GM21737 (cell line): ENCODE measurements around the gene B4GALT3.

Source experiments
- ATAC-seq: cut with Tn5 transposase; IDR thresholded peaks from one replicate; pipeline ENCODE4 v1.9.1; 2021; ENCODE audit warnings: mild to moderate bottlenecking, moderate library complexity; ENCODE audit not compliant: unreplicated experiment

B4GALT3 gene

GRCh38 chr1:161206411-161207140 lies 29.3 kb upstream of the B4GALT3 start:
- ATAC-seq, result no peak

DNA sequence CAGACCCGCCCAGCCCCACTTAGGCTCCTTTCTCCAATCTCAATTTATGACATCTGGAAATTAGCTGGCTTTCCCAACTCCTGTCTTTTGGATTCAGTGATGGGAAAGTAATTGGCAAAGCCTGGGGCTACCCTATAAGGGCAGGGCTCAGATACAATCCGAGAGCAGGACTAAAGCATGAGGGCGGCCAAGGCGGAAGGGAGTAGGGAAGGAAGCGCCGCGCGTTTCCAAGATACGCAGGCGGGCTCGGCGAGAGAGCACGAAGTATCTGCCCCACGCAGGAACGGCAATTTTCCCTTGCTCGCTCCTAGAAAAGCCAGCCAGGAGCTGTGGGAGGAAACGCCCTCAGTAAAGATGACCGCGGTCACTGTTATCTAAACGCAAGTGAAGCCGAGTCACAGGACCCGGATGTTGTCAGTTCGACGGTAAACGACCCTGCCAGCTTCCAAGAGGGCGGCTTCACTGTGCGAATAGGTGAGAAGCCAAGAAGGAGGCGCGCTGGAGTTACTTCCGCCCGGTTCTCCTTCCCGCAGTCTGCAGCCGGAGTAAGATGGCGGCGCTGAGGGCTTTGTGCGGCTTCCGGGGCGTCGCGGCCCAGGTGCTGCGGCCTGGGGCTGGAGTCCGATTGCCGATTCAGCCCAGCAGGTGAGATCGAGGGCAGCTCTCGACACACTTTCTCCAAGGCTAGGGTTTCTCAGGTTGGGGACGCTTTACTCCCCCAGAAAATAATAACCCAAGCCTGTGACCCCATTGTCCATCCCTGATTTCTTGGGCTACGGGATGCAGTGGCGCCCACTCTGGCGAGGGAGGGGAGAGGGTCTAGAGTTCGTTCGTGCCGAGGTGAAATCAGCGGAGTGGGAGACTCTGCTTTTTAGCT lies 24.8 kb upstream of the B4GALT3 start, which contains the start of gene NDUFS2:
TSS of gene NDUFS2 (plus strand) at position 532 of the 877 bp plus-strand sequence. CDS start at position 551, 19 bp downstream.
- ATAC-seq, result peak; percentile 89

GRCh38 chr1:161200992-161201835 lies 23.9 kb upstream of the B4GALT3 start:
- no peak for ATAC-seq

- no peak for ATAC-seq
Measured at GRCh38 chr1:161200421-161200991, 23.2 kb upstream of the B4GALT3 start.

DNA sequence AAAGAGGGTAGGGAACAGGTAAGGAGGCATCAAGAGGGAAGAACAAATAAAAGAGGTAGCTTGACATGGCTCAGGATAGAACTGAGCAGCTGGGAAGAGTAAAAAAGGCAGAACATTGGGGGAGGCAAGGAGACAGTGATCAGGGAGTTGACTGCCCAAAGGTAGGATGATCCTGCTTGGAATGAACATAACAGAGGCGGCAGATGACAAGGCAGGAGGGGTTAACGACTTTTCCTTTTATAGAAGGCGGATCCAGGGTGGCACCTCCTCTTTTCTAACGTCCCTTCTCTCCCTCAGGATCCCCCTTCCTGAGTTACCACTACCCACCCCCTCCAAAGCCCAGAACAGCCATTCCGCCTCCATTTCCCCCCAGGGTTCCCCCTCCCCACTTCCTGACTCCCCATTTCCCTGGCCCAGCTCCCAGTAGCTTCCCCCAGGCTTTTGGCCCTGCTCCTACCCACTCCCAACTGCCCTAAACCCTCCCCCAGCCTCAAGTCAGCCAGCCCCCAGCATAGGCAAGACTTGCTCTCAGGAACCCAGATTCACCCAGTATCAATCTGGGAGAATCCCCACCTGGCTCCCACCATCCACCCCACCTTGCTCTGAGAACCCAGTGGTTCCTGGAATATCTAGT lies 22.3 kb upstream of the B4GALT3 start:
- ATAC-seq, result no peak

GRCh38 chr1:161198897-161199431 lies 21.7 kb upstream of the B4GALT3 start, which contains the start of gene ADAMTS4:
ADAMTS4 (minus strand) TSS chr1:161199054; CDS start chr1:161198627, 427 bp downstream.
- ATAC-seq, result no peak

- no peak for ATAC-seq
Measured at GRCh38 chr1:161198194-161198896, 21.0 kb upstream of the B4GALT3 start.

DNA sequence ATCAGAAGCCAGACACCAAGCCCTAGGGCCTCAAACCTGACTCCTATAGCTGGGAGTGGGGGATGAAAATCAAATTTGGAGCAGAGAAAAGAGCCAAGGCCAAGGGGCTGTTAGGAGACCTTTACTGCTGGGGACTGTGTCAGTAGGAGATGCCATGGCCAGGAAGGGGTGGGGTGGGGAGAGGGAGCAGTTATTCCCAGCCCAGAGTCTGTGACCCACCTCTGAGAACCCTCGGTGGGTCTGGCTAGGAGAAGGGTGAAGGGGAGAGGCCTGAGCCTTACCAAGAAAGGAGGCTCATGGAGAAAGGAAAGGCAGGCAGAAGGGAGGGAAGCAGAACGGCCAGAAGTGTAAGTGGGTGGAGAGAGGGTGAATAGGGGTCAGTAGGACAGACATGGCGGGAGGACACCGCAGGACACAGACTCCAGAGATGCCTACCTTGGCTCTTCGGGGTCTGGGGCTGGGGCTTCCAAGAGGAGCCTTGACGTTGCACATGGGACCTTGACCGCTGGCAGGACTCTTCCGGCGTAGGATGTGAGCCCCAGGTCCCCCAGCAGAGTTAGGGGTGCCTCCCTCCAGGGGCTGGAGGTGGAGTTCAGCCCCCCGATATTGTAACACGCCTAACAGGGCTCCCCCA lies 20.4 kb upstream of the B4GALT3 start:
- ATAC-seq, result no peak

GRCh38 chr1:161196521-161197451 lies 19.5 kb upstream of the B4GALT3 start:
- ATAC-seq, result no peak

DNA sequence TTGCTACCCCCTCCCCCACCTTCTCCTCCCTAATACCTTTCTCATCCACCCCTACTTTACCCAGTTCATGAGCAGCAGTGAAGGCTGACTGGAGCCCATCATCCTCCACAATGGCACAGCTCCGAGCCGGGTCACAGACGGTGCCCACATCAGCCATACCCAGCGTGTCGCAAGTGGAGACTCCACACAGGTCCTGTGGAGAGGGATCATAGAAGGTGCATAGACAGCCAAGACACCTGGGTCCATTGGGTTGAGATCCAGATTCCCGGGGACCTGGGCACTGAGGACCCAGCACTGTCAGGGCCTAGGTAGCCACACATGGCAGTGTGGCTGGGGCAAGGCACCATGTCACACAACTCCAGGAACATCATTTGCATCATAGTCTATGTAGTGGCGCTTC lies 18.8 kb upstream of the B4GALT3 start:
- no peak for ATAC-seq

GRCh38 chr1:161195171-161195570 lies 17.9 kb upstream of the B4GALT3 start:
- no peak for ATAC-seq

DNA sequence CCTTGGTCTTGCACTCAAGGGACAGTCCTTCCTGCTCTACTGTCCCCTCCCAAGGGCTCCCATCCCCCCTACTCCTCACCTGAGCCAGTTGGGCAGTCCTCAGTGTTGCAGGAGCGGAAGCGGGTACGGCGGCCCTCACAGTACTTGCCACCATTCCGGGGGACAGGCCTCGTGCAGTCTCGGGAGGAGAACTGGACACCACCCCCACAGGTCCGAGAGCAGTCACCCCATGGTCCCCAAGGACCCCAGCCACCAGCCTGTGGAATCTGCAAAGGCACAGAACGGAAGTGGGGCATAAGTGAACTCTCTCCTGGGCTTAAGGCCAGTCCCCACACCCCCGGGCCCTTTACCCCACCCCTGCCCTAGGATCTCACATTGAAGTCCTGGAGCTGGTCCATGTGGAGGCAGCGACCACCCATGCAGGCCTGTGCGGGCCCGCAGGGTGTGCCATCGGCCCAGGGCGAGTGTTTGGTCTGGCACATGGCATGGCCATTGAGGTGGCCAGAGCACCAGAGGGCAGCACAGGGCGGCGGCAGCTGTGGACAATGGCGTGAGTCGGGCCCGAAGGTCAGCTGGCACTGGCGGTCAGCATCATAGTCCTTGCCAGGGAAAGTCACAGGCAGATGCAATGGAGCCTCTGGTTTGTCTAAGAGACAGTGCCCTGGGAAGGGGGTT lies 16.4 kb upstream of the B4GALT3 start:
- no peak for ATAC-seq

DNA sequence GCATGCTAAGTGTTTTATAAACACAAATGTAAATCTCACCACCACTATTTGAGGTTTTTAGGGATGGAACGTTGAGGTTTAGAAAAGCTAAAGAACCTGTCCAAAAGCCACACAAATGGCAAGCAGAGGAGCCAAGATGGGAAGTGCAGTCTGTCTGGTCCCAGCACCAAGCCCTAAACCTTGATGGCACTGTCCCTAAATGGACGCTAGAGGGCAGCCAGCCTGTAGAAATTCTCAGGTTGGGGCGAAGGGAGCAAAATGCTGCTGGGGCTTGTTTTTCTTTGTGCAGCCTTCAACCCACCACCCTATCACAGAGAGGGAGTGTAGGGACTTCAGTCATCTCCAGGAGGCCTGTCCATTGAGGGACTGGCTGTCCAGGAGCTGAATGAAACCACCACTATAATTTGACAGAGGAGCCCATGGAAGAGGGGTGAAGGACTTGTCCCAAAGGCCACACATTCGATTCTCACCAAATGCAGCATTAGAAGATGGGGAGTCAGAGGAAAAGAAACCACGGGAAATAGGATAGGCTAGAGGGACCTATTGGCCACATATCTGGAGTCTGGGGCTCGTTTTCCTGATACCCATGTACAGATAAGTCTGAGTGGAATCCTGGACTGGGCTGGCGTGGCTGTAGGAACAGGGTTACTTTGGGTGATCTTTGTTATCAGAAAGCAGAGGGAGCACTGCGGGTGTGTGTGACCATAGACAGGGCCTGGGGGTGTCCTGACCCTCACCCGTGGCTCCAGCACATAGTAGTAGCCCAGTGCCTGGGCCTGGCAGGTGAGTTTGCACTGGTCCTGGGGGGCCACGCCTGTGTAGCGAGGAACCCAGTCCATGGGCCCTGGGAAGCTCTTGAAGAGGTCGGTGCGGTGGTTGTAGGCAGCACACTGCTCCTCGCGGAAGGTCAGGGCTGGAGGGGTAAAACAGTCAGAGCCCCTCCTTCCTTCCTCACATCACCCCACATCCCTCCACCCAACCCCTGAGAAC lies 15.5 kb upstream of the B4GALT3 start:
- ATAC-seq, result no peak

DNA sequence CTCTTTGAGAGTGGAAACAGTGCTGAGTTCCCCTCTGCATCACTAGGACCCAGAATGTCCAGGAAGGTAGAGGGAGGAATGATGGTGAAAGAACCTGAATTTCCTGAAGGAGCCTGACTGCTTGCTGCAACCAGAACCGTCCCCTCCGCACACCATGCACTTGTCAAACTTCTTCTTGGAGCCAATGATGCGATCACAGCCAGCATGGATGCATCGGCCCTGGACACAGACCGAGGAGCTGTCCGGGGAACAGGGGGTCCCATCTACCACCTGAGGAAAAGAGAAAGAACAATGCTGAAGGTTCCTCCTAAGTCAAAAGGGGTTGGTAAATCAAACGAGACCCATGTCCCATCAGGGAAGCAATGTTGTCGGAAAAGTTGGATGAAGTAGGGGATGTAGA lies 14.7 kb upstream of the B4GALT3 start:
- no peak for ATAC-seq

GRCh38 chr1:161190962-161191521 lies 13.7 kb upstream of the B4GALT3 start:
- ATAC-seq, result no peak

DNA sequence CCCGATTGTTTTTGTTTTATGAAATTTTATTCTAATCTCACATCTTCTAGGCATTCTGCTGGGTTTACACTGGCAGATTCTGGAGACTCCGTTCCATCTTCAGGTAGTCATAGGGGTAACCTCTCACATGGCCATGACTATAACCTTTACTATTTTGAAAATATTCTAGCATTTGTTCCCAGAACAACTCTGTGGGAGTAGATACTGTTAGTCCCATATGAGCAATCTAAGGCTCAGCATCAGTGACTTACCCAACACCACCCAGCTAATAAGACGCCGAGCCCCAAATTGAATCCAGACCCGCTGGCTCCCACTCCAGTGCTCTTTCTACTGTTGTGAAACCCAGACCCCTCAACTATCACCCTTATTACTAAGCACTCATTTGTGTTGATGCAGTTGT lies 11.7 kb upstream of the B4GALT3 start:
- ATAC-seq, result no peak
